WTC11 (cell line): Measurements from ENCODE around the gene SLC12A9. TPM values are rescaled to one million over a fixed set of nuclear protein-coding genes. Genes with fewer than 3 reads are reported as not detected.

Experiments
- CBFB ChIP-seq: sonication (generic); formaldehyde crosslinking; IDR thresholded peaks from 2 replicates; pipeline ENCODE4 v1.8.1; 2022; ENCODE audit warnings: mild to moderate bottlenecking, low read depth, missing genetic modification reagents
- CREB1 ChIP-seq: sonication (generic); formaldehyde crosslinking; IDR thresholded peaks from 2 replicates; pipeline ENCODE4 v1.8.0; 2023; ENCODE audit warnings: mild to moderate bottlenecking, missing genetic modification reagents
- CREM ChIP-seq: sonication (generic); formaldehyde crosslinking; IDR thresholded peaks from 2 replicates; pipeline ENCODE4 v1.8.1; 2022; ENCODE audit warnings: mild to moderate bottlenecking, missing genetic modification reagents, moderate library complexity
- E2F4 ChIP-seq: sonication (generic); formaldehyde crosslinking; IDR thresholded peaks from 2 replicates; pipeline ENCODE4 v1.8.1; 2022; ENCODE audit warnings: low read depth, mild to moderate bottlenecking, moderate library complexity, missing genetic modification reagents, borderline replicate concordance
- E2F5 ChIP-seq: sonication (generic); formaldehyde crosslinking; IDR thresholded peaks from 2 replicates; pipeline ENCODE4 v1.8.1; 2022; ENCODE audit warnings: mild to moderate bottlenecking, moderate library complexity, missing genetic modification reagents
- FOXK1 ChIP-seq: sonication (generic); formaldehyde crosslinking; IDR thresholded peaks from 2 replicates; pipeline ENCODE4 v1.8.0; 2022; ENCODE audit warnings: mild to moderate bottlenecking, moderate library complexity, missing genetic modification reagents
- FOXP1 ChIP-seq: sonication (generic); formaldehyde crosslinking; IDR thresholded peaks from 2 replicates; pipeline ENCODE4 v1.8.0; 2022; ENCODE audit warnings: missing genetic modification reagents, mild to moderate bottlenecking, moderate library complexity, borderline replicate concordance
- GABPB1 ChIP-seq: sonication (generic); formaldehyde crosslinking; IDR thresholded peaks from 2 replicates; pipeline ENCODE4 v1.8.1; 2023; ENCODE audit warnings: mild to moderate bottlenecking, missing genetic modification reagents
- GRHL2 ChIP-seq: fragments of 250-450 bp; sonication (Bioruptor Pico); IDR thresholded peaks from 2 replicates; pipeline ENCODE4 v1.8.0; 2022; ENCODE audit warnings: mild to moderate bottlenecking, moderate library complexity; ENCODE audit not compliant: insufficient replicate concordance, severe bottlenecking
- IRF2 ChIP-seq: sonication (generic); formaldehyde crosslinking; IDR thresholded peaks from 2 replicates; pipeline ENCODE4 v1.8.0; 2022; ENCODE audit warnings: low read depth, missing genetic modification reagents, borderline replicate concordance
- JUN ChIP-seq: sonication (generic); formaldehyde crosslinking; IDR thresholded peaks from 2 replicates; pipeline ENCODE4 v1.8.0; 2023; ENCODE audit warnings: mild to moderate bottlenecking, missing genetic modification reagents
- MAX ChIP-seq: sonication (generic); formaldehyde crosslinking; IDR thresholded peaks from 2 replicates; pipeline ENCODE4 v1.8.0; 2022; ENCODE audit warnings: mild to moderate bottlenecking, missing genetic modification reagents
- NR1H2 ChIP-seq: sonication (generic); formaldehyde crosslinking; IDR thresholded peaks from 2 replicates; pipeline ENCODE4 v1.9.0; 2021; ENCODE audit warnings: mild to moderate bottlenecking, moderate library complexity, missing genetic modification reagents
- SMAD3 ChIP-seq: sonication (generic); formaldehyde crosslinking; IDR thresholded peaks from 2 replicates; pipeline ENCODE4 v1.8.0; 2022; ENCODE audit warnings: missing genetic modification reagents, mild to moderate bottlenecking, borderline replicate concordance
- SP1 ChIP-seq: sonication (generic); formaldehyde crosslinking; conservative IDR thresholded peaks from 2 replicates; pipeline ENCODE4 v1.8.1; 2022; ENCODE audit warnings: missing genetic modification reagents
- TEAD1 ChIP-seq: sonication (generic); formaldehyde crosslinking; IDR thresholded peaks from 2 replicates; pipeline ENCODE4 v1.8.0; 2022; ENCODE audit warnings: mild to moderate bottlenecking, missing genetic modification reagents
- TP53 ChIP-seq: sonication (generic); formaldehyde crosslinking; IDR thresholded peaks from 2 replicates; pipeline ENCODE4 v1.8.1; 2023; ENCODE audit warnings: mild to moderate bottlenecking, missing genetic modification reagents
- ZBTB43 ChIP-seq: sonication (generic); formaldehyde crosslinking; IDR thresholded peaks from 2 replicates; pipeline ENCODE4 v1.8.1; 2023; ENCODE audit warnings: mild to moderate bottlenecking, missing genetic modification reagents
- ZNF232 ChIP-seq: sonication (generic); formaldehyde crosslinking; IDR thresholded peaks from 2 replicates; pipeline ENCODE4 v1.8.0; 2022; ENCODE audit warnings: mild to moderate bottlenecking, missing genetic modification reagents
- ZNF281 ChIP-seq: sonication (generic); formaldehyde crosslinking; IDR thresholded peaks from 2 replicates; pipeline ENCODE4 v1.8.0; 2023; ENCODE audit warnings: mild to moderate bottlenecking, missing genetic modification reagents
- ZNF396 ChIP-seq: fragments of 250-450 bp; sonication (Bioruptor Pico); IDR thresholded peaks from 2 replicates; pipeline ENCODE4 v1.8.0; 2021; ENCODE audit warnings: mild to moderate bottlenecking, moderate library complexity, borderline replicate concordance
- total RNA-seq: library from RNA; stranded (reverse); gene quantifications from 3 replicates; pipeline ENCODE4 v1.2.3, GENCODE V29; 2021

Gene SLC12A9
- total RNA-seq, 1 experiment from 2014 or later = 39.3 TPM

GRCh38 chr7:100874577-100875355, 22.3 kb downstream of the SLC12A9 start, which contains the start of gene SRRT (continued):
- TF ChIP-seq CREB1 (CRISPR knock-in tag) = 0 out of 2 replicates have a peak, but pooled peaks have one; percentile 77
- peak; percentile 61 for TF ChIP-seq TEAD1 (CRISPR knock-in tag)
- TF ChIP-seq ZBTB43 (CRISPR knock-in tag) = 0 out of 2 replicates have a peak, but pooled peaks have one; percentile 47
- no peak for TF ChIP-seq JUN
- TF ChIP-seq MAX (CRISPR knock-in tag) = peak; percentile 68; the same call in 1 of the 2 replicates
- TF ChIP-seq GABPB1 (CRISPR knock-in tag) = peak; percentile 66
- no peak for TF ChIP-seq IRF2
- no peak for TF ChIP-seq ZNF396
- TF ChIP-seq FOXP1 (CRISPR knock-in tag) = peak; percentile 80; the same call in 1 of the 2 replicates
- TF ChIP-seq FOXK1 (CRISPR knock-in tag) = peak; percentile 88
- TF ChIP-seq ZNF232 = peak; percentile 92; the same call in 1 of the 2 replicates
- no peak for TF ChIP-seq NR1H2
- TF ChIP-seq CREM (CRISPR knock-in tag) = peak; percentile 38; the same call in 1 of the 2 replicates
- peak; percentile 73; the same call in 1 of the 2 replicates for TF ChIP-seq ZNF281
- TF ChIP-seq CBFB (CRISPR knock-in tag) = no peak
- TF ChIP-seq GRHL2 (CRISPR knock-in tag) = no peak
- no peak for TF ChIP-seq TP53 (CRISPR knock-in tag)
- peak; percentile 67; the same call in 1 of the 2 replicates for TF ChIP-seq E2F5 (CRISPR knock-in tag)
- TF ChIP-seq SP1 (CRISPR knock-in tag) = peak; percentile 98
- TF ChIP-seq E2F4 (CRISPR knock-in tag) = 0 out of 2 replicates have a peak, but pooled peaks have one; percentile 29
- TF ChIP-seq SMAD3 = peak; percentile 95
